Cardiac muscle cell (in vitro differentiated cells and primary cell): ENCODE results near the gene LPIN3. TPM values are rescaled to one million over a fixed set of nuclear protein-coding genes. Genes with fewer than 3 reads are reported as not detected.

Experiments
- DNase-seq, 2 donors: peaks; one replicate each; pipeline versions ENCODE4 v3.0.0 to v3.0.0-alpha.2; 2010 to 2017; ENCODE audit warnings: low read depth in 1 of 2, low spot score in 1 of 2
- H3K27ac ChIP-seq: fragments of 200-600 bp; sonication (generic); 2 replicates; pipeline ENCODE4 v1.5.1; 2016
- H3K27me3 ChIP-seq: fragments of 200-600 bp; sonication (generic); 2 replicates; pipeline ENCODE4 v1.6.0; 2016; ENCODE audit warnings: control low read depth
- H3K36me3 ChIP-seq: fragments of 200-600 bp; sonication (generic); 2 replicates; pipeline ENCODE4 v1.5.1; 2016; ENCODE audit warnings: control low read depth
- H3K4me1 ChIP-seq: fragments of 200-600 bp; sonication (generic); 2 replicates; pipeline ENCODE4 v1.8.1; 2017; ENCODE audit warnings: low read depth, mild to moderate bottlenecking, mixed run types
- H3K4me3 ChIP-seq: fragments of 200-600 bp; sonication (generic); 2 replicates; pipeline ENCODE4 v1.5.1; 2016; ENCODE audit warnings: mild to moderate bottlenecking
- H3K9me3 ChIP-seq: fragments of 200-600 bp; sonication (generic); 2 replicates; pipeline ENCODE4 v1.5.1; 2017; ENCODE audit warnings: low read depth, mild to moderate bottlenecking, control low read depth
- CTCF ChIP-seq: IDR thresholded peaks from 2 replicates; pipeline ENCODE4 v1.5.1; 2012; ENCODE audit warnings: low read depth, mild to moderate bottlenecking, low read length
- polyA plus RNA-seq: library from polyadenylated mRNA; unstranded; fragments of >200 nt; fragmentation: Nextera tagmentation; extraction: Ambion mirVana; gene quantifications from 2 replicates; pipeline ENCODE4 v1.2.1, GENCODE V29; 2016
- total RNA-seq: library from RNA; depleted of rRNA; stranded (reverse); fragments of >200 nt; gene quantifications from 2 replicates; pipeline ENCODE4 v1.2.3, GENCODE V29; 2016

LPIN3 gene
- total and polyA plus RNA-seq, 2 experiments from 2014 or later, result 11.2 to 17.0 TPM

GRCh38 chr20:41342474-41343464, 2.1 kb downstream of the LPIN3 start:
- TF ChIP-seq CTCF, result no peak
- H3K36me3 ChIP-seq, result no peaks in the 10 kb centered on the region

GRCh38 chr20:41344477-41344876, 3.9 kb downstream of the LPIN3 start:
- Histone ChIP-seq H3K27me3 (peaks cover 4% of the 10 kb centered on the region), H3K4me3 (no peak overlapping the region), H3K9me3 (no peaks in the 10 kb centered on the region), H3K36me3 (peaks cover 3% of the 10 kb centered on the region), H3K4me1 (peaks cover 8% of the 10 kb centered on the region), H3K27ac (no peak overlapping the region)
- no peak for DNase-seq
- no peak for TF ChIP-seq CTCF

More at GRCh38 chr20:41342474-41343464, 2.1 kb downstream of the LPIN3 start:
- no peak for DNase-seq
- peaks cover 8% of the 10 kb centered on the region for H3K4me1 ChIP-seq
- no peaks in the 10 kb centered on the region for H3K9me3 ChIP-seq
- no peak overlapping the region for H3K27ac ChIP-seq
- no peak overlapping the region for H3K4me3 ChIP-seq
- H3K27me3 ChIP-seq, result peaks cover 8% of the 10 kb centered on the region

- Histone ChIP-seq H3K27me3 (no peaks in the 10 kb centered on the region), H3K27ac (no peak overlapping the region), H3K9me3 (no peaks in the 10 kb centered on the region), H3K4me3 (no peak overlapping the region), H3K36me3 (peaks cover 3% of the 10 kb centered on the region), H3K4me1 (peaks cover 8% of the 10 kb centered on the region)
- no peak for TF ChIP-seq CTCF
- DNase-seq, result no peak
These were observed 4.5 kb downstream of the LPIN3 start for GRCh38 chr20:41344938-41345728.

- Histone ChIP-seq H3K27me3 (no peaks in the 10 kb centered on the region), H3K9me3 (no peaks in the 10 kb centered on the region), H3K27ac (no peak overlapping the region), H3K4me1 (peaks cover 8% of the 10 kb centered on the region), H3K36me3 (peaks cover 3% of the 10 kb centered on the region), H3K4me3 (no peak overlapping the region)
- no peak for DNase-seq
- no peak for TF ChIP-seq CTCF
These were observed 5.1 kb downstream of the LPIN3 start for GRCh38 chr20:41345729-41346067.

- Histone ChIP-seq H3K27ac (no peak overlapping the region), H3K4me1 (no peaks in the 10 kb centered on the region), H3K27me3 (no peaks in the 10 kb centered on the region), H3K36me3 (peaks cover 3% of the 10 kb centered on the region), H3K4me3 (no peak overlapping the region), H3K9me3 (no peaks in the 10 kb centered on the region)
- no peak for TF ChIP-seq CTCF
- DNase-seq, result peak in 1 of 2 donors; percentile 54
These were observed 7.2 kb downstream of the LPIN3 start for GRCh38 chr20:41347523-41348429.
